Coronary artery (tissue), 2 donors: ENCODE results near the gene RTTN.
"Not testable (repeated sequence)": the region's sequence is repeated elsewhere in the genome, so short reads cannot be mapped to it uniquely, and the experiment has no call there.

ENCODE experiments used
- DNase-seq: peaks from one replicate; pipeline ENCODE4 v3.0.0-alpha.2; 2017; ENCODE audit warnings: low spot score
- H3K27ac ChIP-seq, 2 donors: fragments of 200-600 bp; sonication (generic); one replicate each; pipeline ENCODE4 v1.5.1; 2016 to 2019
- H3K4me3 ChIP-seq: fragments of 200-600 bp; sonication (generic); 2 replicates; pipeline ENCODE4 v1.5.1; 2016; ENCODE audit warnings: mild to moderate bottlenecking, moderate library complexity
- CTCF ChIP-seq: fragments of 200-600 bp; sonication (generic); IDR thresholded peaks from one replicate; pipeline ENCODE4 v1.5.1; 2019; ENCODE audit warnings: antibody characterized with exemption

The RTTN gene

GRCh38 chr18:69980509-69980908 is 225.0 kb downstream of the RTTN start:
- no peak for DNase-seq
- no peak overlapping the region for H3K27ac ChIP-seq
- TF ChIP-seq CTCF, result no peak
- H3K4me3 ChIP-seq, result no peak overlapping the region

GRCh38 chr18:69978732-69979715 is 226.5 kb downstream of the RTTN start:
- no peak overlapping the region for H3K27ac ChIP-seq
- no peak for TF ChIP-seq CTCF
- H3K4me3 ChIP-seq, result no peak overlapping the region
- DNase-seq, result no peak

DNA sequence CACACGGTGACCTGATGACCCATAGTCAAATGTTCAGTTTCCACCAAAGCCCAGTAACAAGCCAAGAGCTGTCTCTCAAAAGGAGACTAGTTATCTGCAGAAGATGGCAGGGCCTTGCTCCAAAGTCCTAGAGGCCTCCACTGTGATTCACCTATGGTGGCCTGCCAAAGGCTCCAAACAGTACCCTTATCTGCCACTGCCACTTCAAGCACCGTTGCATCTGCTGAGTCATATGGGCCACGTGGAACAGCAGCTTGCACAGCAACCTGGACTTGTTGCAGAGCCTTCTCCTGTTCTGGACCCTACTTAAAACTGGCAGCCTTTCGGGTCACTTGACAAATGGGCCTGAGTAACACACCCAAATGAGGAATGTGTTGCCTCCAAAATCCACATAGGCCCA is 230.2 kb downstream of the RTTN start:
- DNase-seq, H3K4me3 ChIP-seq, H3K27ac ChIP-seq: not testable (repeated sequence)

DNA sequence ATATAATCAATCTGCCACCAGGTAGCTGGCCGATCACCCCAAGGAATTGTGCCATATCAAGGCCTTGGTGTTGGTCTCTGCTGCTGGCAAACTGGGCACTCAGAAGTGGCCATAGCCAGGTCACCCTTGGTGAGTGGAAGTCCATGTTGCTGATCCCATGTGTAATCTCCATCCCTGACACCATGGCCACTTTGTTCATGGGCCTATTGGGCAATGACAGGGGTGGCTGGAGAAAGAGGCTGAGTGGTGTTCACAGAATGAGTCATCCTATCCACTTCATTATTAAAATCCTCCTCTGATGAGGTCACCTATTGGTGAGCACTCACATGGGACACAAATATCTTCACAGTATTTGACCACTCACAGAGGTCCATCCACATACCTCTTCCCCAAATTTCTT is 231.1 kb downstream of the RTTN start:
- no peak overlapping the region for H3K27ac ChIP-seq
- no peak for DNase-seq
- no peak for TF ChIP-seq CTCF
- no peak overlapping the region for H3K4me3 ChIP-seq

- Histone ChIP-seq H3K27ac (no peak overlapping the region), H3K4me3 (no peak overlapping the region)
- no peak for DNase-seq
- TF ChIP-seq CTCF, result no peak
These were observed 236.0 kb downstream of the RTTN start for GRCh38 chr18:69969491-69969890.

GRCh38 chr18:69968039-69968438 is 237.4 kb downstream of the RTTN start:
- no peak overlapping the region for H3K4me3 ChIP-seq

DNA sequence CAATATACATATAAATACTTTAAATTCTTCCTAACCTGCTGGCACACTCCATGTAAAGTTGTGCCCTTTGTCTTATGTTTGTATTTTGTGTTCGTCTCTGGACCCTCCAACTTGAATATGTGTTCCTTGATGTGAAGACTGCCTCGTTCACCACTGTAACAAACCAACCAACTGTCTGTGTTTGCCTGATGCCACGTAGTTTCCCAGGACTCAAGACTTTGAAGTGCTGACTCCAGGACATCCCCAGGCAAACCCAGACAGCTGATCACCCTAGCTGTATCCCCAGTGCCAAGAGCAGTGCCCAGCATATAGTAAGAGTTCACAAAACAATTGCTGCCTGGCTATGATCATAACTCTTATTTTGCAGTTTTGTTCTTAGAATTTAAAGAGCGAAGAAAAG is 242.3 kb downstream of the RTTN start:
- TF ChIP-seq CTCF, result no peak
- H3K4me3 ChIP-seq, result no peak overlapping the region
- H3K27ac ChIP-seq, result no peak overlapping the region
- no peak for DNase-seq

More at GRCh38 chr18:69968039-69968438, 237.4 kb downstream of the RTTN start:
- no peak for DNase-seq
- no peak overlapping the region for H3K27ac ChIP-seq
- no peak for TF ChIP-seq CTCF
